RWPE1 (cell line): ENCODE results near the gene RPL10A.

Source experiments
- CTCF ChIA-PET: fragments of 350-600 bp; sonication (Branson Sonifier 250); formaldehyde crosslinking; extraction: SDS; loops from one replicate; lab custom pipeline; 2021; lab: Yijun Ruan, JAX
- POLR2A ChIA-PET: fragments of 400-600 bp; formaldehyde crosslinking; extraction: SDS; loops from one replicate; lab custom pipeline; 2020; ENCODE audit warnings: antibody characterized with exemption; ENCODE audit not compliant: low non-redundant PET; lab: Yijun Ruan, JAX
- DNase-seq: peaks from one replicate; pipeline ENCODE4 v3.0.0; 2012; ENCODE audit warnings: low spot score
- H3K27ac ChIP-seq: fragments of 450-650 bp; 2 replicates; pipeline ENCODE4 v1.5.1; 2017
- CTCF ChIP-seq: fragments of 450-650 bp; conservative IDR thresholded peaks from 2 replicates; pipeline ENCODE4 v1.5.1; 2017; ENCODE audit warnings: low read depth, mild to moderate bottlenecking

RPL10A gene

GRCh38 chr6:35468181-35468979, at the start of gene RPL10A:
Gene RPL10A (plus strand): TSS chr6:35468401. CDS start chr6:35468435, 34 bp downstream.
- TF ChIP-seq CTCF, result peak; percentile 95
- peak within 1 kb of the TSS; percentile 94 for H3K27ac ChIP-seq
- ChIA-PET CTCF (interaction anchor here (0.6 to 2.0 kb wide), 8 partner anchors 12 to 1665 kb away, joined by 3 to 7 read pairs (median 4); partner anchors contain the start of genes FANCE and TEAD3), POLR2A (no interaction called here)
- DNase-seq, result peak; percentile 93

GRCh38 chr6:35419417-35419816, 48.8 kb upstream of the RPL10A start:
- POLR2A ChIA-PET, result no interaction called here

GRCh38 chr6:35419961-35420360, 48.2 kb upstream of the RPL10A start:
- POLR2A ChIA-PET, result no interaction called here
- TF ChIP-seq CTCF, result no peak
- no peak for DNase-seq
- CTCF ChIA-PET, result interaction anchor here (0.6 to 1.4 kb wide), 4 partner anchors 12 to 629 kb away, joined by 3 to 6 read pairs (median 4); no protein-coding TSS in a partner anchor
- H3K27ac ChIP-seq, result peak overlapping the region; percentile 9; the same call in 1 of the 2 replicates

More at GRCh38 chr6:35419417-35419816, 48.8 kb upstream of the RPL10A start:
- no peak for TF ChIP-seq CTCF
- DNase-seq, result no peak
- H3K27ac ChIP-seq, result peak overlapping the region; percentile 9; the same call in 1 of the 2 replicates
- CTCF ChIA-PET, result interaction anchor here (0.6 to 1.4 kb wide), 4 partner anchors 11 to 77 kb away, joined by 3 to 6 read pairs (median 4); no protein-coding TSS in a partner anchor

GRCh38 chr6:35425284-35425683, 42.9 kb upstream of the RPL10A start:
- TF ChIP-seq CTCF, result no peak
- CTCF ChIA-PET, result interaction anchor here (0.7 kb wide), 1 partner anchor 83 kb away, joined by 3 read pairs; no protein-coding TSS in a partner anchor
- H3K27ac ChIP-seq, result peak overlapping the region; percentile 62
- POLR2A ChIA-PET, result no interaction called here
- DNase-seq, result peak; percentile 46

- ChIA-PET CTCF (interaction anchor here (0.8 kb wide), 1 partner anchor 23 kb away, joined by 5 read pairs; no protein-coding TSS in a partner anchor), POLR2A (no interaction called here)
- DNase-seq, result no peak
- TF ChIP-seq CTCF, result no peak
- H3K27ac ChIP-seq, result peak overlapping the region; percentile 62
Measured at GRCh38 chr6:35426074-35426473, 42.1 kb upstream of the RPL10A start.

GRCh38 chr6:35427435-35427834, 40.8 kb upstream of the RPL10A start:
- POLR2A ChIA-PET, result no interaction called here
- CTCF ChIA-PET, result interaction anchor here (0.9 kb wide), 1 partner anchor 22 kb away, joined by 5 read pairs; no protein-coding TSS in a partner anchor
- H3K27ac ChIP-seq, result no peak overlapping the region

More at GRCh38 chr6:35427435-35427834, 40.8 kb upstream of the RPL10A start:
- no peak for DNase-seq
- TF ChIP-seq CTCF, result no peak
